MM.1S (cell line): Measurements from ENCODE around the gene ZNF735.

ENCODE experiments used
- CTCF ChIP-seq: fragments of 300-600 bp; sonication (generic); IDR thresholded peaks from 2 replicates; pipeline ENCODE4 v1.5.1; 2016; ENCODE audit warnings: antibody characterized with exemption, low read length, mixed read lengths
- EZH2phosphoT487 ChIP-seq: fragments of 300-600 bp; sonication (generic); IDR thresholded peaks from 2 replicates; pipeline ENCODE4 v1.6.1; 2018; ENCODE audit warnings: antibody characterized with exemption, low read length

GRCh38 chr7:64192148-64192704 lies 14.8 kb upstream of the ZNF735 start:
- TF ChIP-seq CTCF (no peak), EZH2phosphoT487 (no peak)
